CD4-positive, CD25-positive, alpha-beta regulatory T cell (primary cell): ENCODE results near the gene SPATA31D4. TPM values are rescaled to one million over a fixed set of nuclear protein-coding genes. Genes with fewer than 3 reads are reported as not detected.

Experiments
- polyA plus RNA-seq, 4 donors: library from polyadenylated mRNA; unstranded; fragments of 300-500 nt; fragmentation: Illumina TruSeq; gene quantifications; one replicate each; pipeline ENCODE4 v1.2.3, GENCODE V29; 2021
- total RNA-seq: library from RNA; stranded (reverse); gene quantifications from one replicate; pipeline ENCODE4 v1.2.3, GENCODE V29; 2022

Gene SPATA31D4
- total and polyA plus RNA-seq, 5 donors from 2014 or later, result not detected

Other genes with a start within 250 kb of the SPATA31D4 start
- gene TLE1, start 238.9 kb upstream of the SPATA31D4 start, total RNA-seq, result 0.74 TPM
- gene TLE1, start 238.9 kb upstream of the SPATA31D4 start, polyA plus RNA-seq, result 1 to 10 TPM in 1 of 4 donors, under 1 TPM in 2, not detected in 1; 0.03 to 5.5 (median 0.11) TPM
- gene SPATA31D3, start 15.1 kb downstream of the SPATA31D4 start, total RNA-seq, result not detected
- not detected for gene SPATA31D3, start 15.1 kb downstream of the SPATA31D4 start, polyA plus RNA-seq
- not detected for gene SPATA31D1, start 60.3 kb downstream of the SPATA31D4 start, total RNA-seq
- gene SPATA31D1, start 60.3 kb downstream of the SPATA31D4 start, polyA plus RNA-seq, result not detected